A549 (cell line): ENCODE data around the gene SMTNL2. TPM values are rescaled to one million over a fixed set of nuclear protein-coding genes. Genes with fewer than 3 reads are reported as not detected.

Experiments
- ATAC-seq, 2 experiments: fragments of 200-7000 bp in 1 of 2; fragments of >200 bp in 1 of 2; cut with Nextera tagmentation in 1 of 2; cut with Tn5 transposase in 1 of 2; 3 replicates each; pipeline versions ENCODE4 v1.8.0 to v1.9.1; 2018 to 2020; ENCODE audit warnings: mild to moderate bottlenecking in 1 of 2, moderate library complexity in 1 of 2
- CTCF ChIA-PET: fragments of 300-600 bp; sonication (Branson Sonifier 250); formaldehyde crosslinking; extraction: SDS; loops from one replicate; lab custom pipeline; 2021; ENCODE audit warnings: antibody characterized with exemption, inconsistent platforms; lab: Yijun Ruan, JAX
- POLR2A ChIA-PET: fragments of 350-600 bp; formaldehyde crosslinking; extraction: SDS; loops from one replicate; lab custom pipeline; 2021; ENCODE audit warnings: antibody characterized with exemption, inconsistent platforms; lab: Yijun Ruan, JAX
- DNase-seq, 2 experiments: peaks; one replicate each; pipeline versions ENCODE4 v3.0.0 to v3.0.0-alpha.2; 2011 to 2016; ENCODE audit warnings: low read depth in 1 of 2, low spot score in 1 of 2
- FAIRE-seq: peaks from 2 replicates; lab custom pipeline; 2011; peaks lifted over from hg19 to GRCh38; lab: Jason Lieb, UNC
- H3K27ac ChIP-seq, 2 experiments: fragments of >200 bp; sonication (Bioruptor Twin); formaldehyde crosslinking; 3 replicates each; pipeline ENCODE4 v1.5.1; 2016 to 2017
- H3K4me1 ChIP-seq: fragments of >200 bp; sonication (Bioruptor Twin); formaldehyde crosslinking; 3 replicates; pipeline ENCODE4 v1.6.1; 2016
- H3K4me2 ChIP-seq: fragments of >200 bp; sonication (Bioruptor Twin); formaldehyde crosslinking; 3 replicates; pipeline ENCODE4 v1.6.1; 2016
- H3K4me3 ChIP-seq: fragments of >200 bp; sonication (Bioruptor Twin); formaldehyde crosslinking; 3 replicates; pipeline ENCODE4 v1.5.1; 2016
- H3K9me3 ChIP-seq: fragments of >200 bp; sonication (Bioruptor Twin); formaldehyde crosslinking; 3 replicates; pipeline ENCODE4 v1.6.1; 2016
- CBX2 ChIP-seq: fragments of 200-600 bp; sonication (generic); IDR thresholded peaks from 2 replicates; pipeline ENCODE4 v1.6.1; 2016; ENCODE audit warnings: low read depth, mild to moderate bottlenecking, borderline replicate concordance
- CHD2 ChIP-seq: fragments of 150-350 bp; IDR thresholded peaks from 2 replicates; pipeline ENCODE4 v1.6.1; 2014; ENCODE audit warnings: low read length; ENCODE audit not compliant: partially characterized antibody
- HOXA7 ChIP-seq: fragments of 250-450 bp; sonication (Bioruptor Pico); IDR thresholded peaks from 2 replicates; pipeline ENCODE4 v1.5.0; 2020; ENCODE audit warnings: mild to moderate bottlenecking, moderate library complexity
- HOXB13 ChIP-seq: fragments of 250-450 bp; sonication (Bioruptor Pico); IDR thresholded peaks from 2 replicates; pipeline ENCODE4 v1.5.0; 2020; ENCODE audit warnings: low read depth, mild to moderate bottlenecking, moderate library complexity
- RAD21 ChIP-seq, 2 experiments: fragments of >200 bp in 1 of 2; sonication (Bioruptor Twin) in 1 of 2; formaldehyde crosslinking in 1 of 2; IDR thresholded peaks in 1 of 2; conservative IDR thresholded peaks in 1 of 2; 2 replicates in 1 of 2; 3 replicates in 1 of 2; pipeline ENCODE4 v1.6.1; 2012 to 2018; ENCODE audit warnings: inconsistent platforms in 1 of 2
- WGBS: methylation state at CpG from one replicate; pipeline ENCODE4 v1.1.6; 2017; ENCODE audit errors: missing lambda C conversion rate; 5-methylcytosine and 5-hydroxymethylcytosine counted together
- polyA plus RNA-seq, 4 experiments: library from polyadenylated mRNA; depleted of rRNA in 3 of 4; stranded (reverse); fragments of >200 nt; fragmentation: RNase III in 1 of 4; extraction: RNeasy Plus Mini Kit Qiagen cat#74134 plus additional on column Dnase treatment in 1 of 4; gene quantifications; 2 replicates in 3 of 4; 3 replicates in 1 of 4; pipeline ENCODE4 v1.2.3, GENCODE V29; 2011 to 2017
- TF ChIP-seq, protein P1 (sequence below): fragments of 250-450 bp; sonication (Bioruptor Pico); IDR thresholded peaks from 2 replicates; pipeline ENCODE4 v1.5.0; 2020; ENCODE audit warnings: low read depth, mild to moderate bottlenecking, moderate library complexity
- TF ChIP-seq, protein P2 (sequence below): fragments of 250-450 bp; sonication (Bioruptor Pico); IDR thresholded peaks from 2 replicates; pipeline ENCODE4 v1.5.0; 2021; ENCODE audit warnings: mild to moderate bottlenecking, moderate library complexity, borderline replicate concordance
- TF ChIP-seq, protein P3 (sequence below): fragments of 200-600 bp; sonication (generic); IDR thresholded peaks from 2 replicates; pipeline ENCODE4 v1.6.1; 2016; ENCODE audit warnings: antibody characterized with exemption, mild to moderate bottlenecking, moderate library complexity
- TF ChIP-seq, protein P4 (sequence below): fragments of 450-650 bp; IDR thresholded peaks from 2 replicates; pipeline ENCODE4 v1.6.1; 2014; ENCODE audit warnings: antibody characterized with exemption
- TF ChIP-seq, protein P5 (sequence below): fragments of >200 bp; sonication (Bioruptor Twin); formaldehyde crosslinking; IDR thresholded peaks from 3 replicates; pipeline ENCODE4 v1.5.1; 2016
- TF ChIP-seq, protein P6 (sequence below): fragments of >200 bp; sonication (Bioruptor Twin); formaldehyde crosslinking; IDR thresholded peaks from 3 replicates; pipeline ENCODE4 v1.6.1; 2016

The SMTNL2 gene
- polyA plus RNA-seq, 2 of the 4 experiments (the other 2 are of a cell fraction): 0.05 to 0.06 TPM

DNA sequence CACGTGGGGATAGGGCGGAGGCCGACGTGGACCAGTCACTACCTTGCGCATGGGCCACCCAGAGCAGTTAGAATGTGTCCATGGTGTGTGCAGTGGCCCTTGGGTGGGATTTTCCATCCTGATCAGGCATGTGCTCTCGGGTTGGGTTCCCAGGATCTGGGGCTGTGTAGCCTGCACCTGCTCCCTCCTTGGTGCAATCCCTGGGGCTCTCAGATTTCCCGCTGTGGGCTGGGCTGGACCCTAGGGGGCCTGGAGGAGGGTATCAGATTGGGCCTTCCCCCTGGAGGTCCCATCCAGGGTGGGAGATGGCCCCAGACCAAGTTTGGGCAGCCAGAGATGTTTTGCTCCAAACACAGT, 1.3 kb downstream of the SMTNL2 start (continued):
- TF ChIP-seq CHD2 (no peak), HOXB13 (CRISPR knock-in tag) (no peak)
- TF ChIP-seq, all 56 proteins: peak for 0

DNA sequence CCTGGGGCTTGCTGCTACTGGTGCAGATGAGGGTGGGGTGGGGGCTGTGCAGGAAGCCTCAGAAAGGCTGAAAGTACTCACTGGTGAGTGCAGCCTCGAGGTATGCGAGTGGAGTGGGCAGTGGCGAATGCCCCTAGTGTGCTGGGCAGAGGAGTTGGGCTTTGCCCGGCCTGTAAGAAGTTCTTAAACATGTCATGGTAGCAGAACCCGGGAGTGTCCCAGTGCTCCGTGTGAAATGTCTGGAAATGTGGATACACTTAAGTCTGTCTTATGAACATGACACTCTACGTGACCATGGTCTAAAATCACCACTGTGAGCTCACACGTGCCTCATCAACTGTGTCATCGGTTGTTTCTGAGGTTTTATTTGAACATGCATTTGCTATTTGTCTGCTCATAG, 1.7 kb downstream of the SMTNL2 start:
- H3K27ac ChIP-seq: no peak overlapping the region
- ATAC-seq: no peak
- H3K4me2 ChIP-seq: no peak overlapping the region
- ChIA-PET POLR2A (interaction anchor here (0.7 kb wide), 1 partner anchor 76 kb away, joined by 3 read pairs; no protein-coding TSS in a partner anchor), CTCF (interaction anchor here (1.1 to 18.8 kb wide), 5 partner anchors 11 to 165 kb away, joined by 3 to 186 read pairs (median 13); no protein-coding TSS in a partner anchor)
- H3K4me1 ChIP-seq: peaks cover 7% of the 10 kb centered on the region; the same call in 2 of the 3 replicates
- no peak overlapping the region for H3K4me3 ChIP-seq
- 58% methylated on average over 9 of the region's 9 CpGs for WGBS
- H3K9me3 ChIP-seq: no peaks in the 10 kb centered on the region
- no peak for DNase-seq
- TF ChIP-seq, protein P1, sequence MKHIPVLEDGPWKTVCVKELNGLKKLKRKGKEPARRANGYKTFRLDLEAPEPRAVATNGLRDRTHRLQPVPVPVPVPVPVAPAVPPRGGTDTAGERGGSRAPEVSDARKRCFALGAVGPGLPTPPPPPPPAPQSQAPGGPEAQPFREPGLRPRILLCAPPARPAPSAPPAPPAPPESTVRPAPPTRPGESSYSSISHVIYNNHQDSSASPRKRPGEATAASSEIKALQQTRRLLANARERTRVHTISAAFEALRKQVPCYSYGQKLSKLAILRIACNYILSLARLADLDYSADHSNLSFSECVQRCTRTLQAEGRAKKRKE: no peak
- no peak for TF ChIP-seq RAD21 (conservative IDR thresholded peaks at IDR 0.05 in 1 of 2, IDR thresholded peaks at IDR 0.05 in 1 of 2)
- FAIRE-seq: no peak

DNA sequence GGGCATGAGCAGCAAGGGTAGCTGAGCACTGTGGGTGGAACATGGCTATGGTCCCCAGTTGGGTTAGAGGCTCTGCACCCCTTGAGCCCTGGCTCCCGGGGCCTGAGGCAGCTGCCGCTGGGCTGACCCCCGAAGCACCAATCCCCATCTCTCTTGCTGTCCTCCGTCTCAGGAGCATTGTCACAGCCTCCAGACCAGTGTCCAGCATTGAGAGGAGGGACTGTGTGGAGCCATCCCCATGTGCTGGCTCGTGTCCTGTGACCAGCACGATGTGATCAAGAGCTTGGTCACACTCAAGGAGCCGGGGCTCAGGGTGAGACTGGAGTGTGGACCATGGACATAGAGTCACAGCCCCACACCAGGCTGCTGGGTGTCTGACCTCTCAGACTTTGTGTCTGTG, 2.9 kb downstream of the SMTNL2 start:
- no peaks in the 10 kb centered on the region for H3K9me3 ChIP-seq
- TF ChIP-seq CHD2 (no peak), HOXA7 (CRISPR knock-in tag) (no peak), CBX2 (no peak), HOXB13 (CRISPR knock-in tag) (no peak)
- TF ChIP-seq, protein P2, sequence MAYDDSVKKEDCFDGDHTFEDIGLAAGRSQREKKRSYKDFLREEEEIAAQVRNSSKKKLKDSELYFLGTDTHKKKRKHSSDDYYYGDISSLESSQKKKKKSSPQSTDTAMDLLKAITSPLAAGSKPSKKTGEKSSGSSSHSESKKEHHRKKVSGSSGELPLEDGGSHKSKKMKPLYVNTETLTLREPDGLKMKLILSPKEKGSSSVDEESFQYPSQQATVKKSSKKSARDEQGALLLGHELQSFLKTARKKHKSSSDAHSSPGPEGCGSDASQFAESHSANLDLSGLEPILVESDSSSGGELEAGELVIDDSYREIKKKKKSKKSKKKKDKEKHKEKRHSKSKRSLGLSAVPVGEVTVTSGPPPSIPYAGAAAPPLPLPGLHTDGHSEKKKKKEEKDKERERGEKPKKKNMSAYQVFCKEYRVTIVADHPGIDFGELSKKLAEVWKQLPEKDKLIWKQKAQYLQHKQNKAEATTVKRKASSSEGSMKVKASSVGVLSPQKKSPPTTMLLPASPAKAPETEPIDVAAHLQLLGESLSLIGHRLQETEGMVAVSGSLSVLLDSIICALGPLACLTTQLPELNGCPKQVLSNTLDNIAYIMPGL (CRISPR knock-in tag): no peak
- TF ChIP-seq, protein P3, sequence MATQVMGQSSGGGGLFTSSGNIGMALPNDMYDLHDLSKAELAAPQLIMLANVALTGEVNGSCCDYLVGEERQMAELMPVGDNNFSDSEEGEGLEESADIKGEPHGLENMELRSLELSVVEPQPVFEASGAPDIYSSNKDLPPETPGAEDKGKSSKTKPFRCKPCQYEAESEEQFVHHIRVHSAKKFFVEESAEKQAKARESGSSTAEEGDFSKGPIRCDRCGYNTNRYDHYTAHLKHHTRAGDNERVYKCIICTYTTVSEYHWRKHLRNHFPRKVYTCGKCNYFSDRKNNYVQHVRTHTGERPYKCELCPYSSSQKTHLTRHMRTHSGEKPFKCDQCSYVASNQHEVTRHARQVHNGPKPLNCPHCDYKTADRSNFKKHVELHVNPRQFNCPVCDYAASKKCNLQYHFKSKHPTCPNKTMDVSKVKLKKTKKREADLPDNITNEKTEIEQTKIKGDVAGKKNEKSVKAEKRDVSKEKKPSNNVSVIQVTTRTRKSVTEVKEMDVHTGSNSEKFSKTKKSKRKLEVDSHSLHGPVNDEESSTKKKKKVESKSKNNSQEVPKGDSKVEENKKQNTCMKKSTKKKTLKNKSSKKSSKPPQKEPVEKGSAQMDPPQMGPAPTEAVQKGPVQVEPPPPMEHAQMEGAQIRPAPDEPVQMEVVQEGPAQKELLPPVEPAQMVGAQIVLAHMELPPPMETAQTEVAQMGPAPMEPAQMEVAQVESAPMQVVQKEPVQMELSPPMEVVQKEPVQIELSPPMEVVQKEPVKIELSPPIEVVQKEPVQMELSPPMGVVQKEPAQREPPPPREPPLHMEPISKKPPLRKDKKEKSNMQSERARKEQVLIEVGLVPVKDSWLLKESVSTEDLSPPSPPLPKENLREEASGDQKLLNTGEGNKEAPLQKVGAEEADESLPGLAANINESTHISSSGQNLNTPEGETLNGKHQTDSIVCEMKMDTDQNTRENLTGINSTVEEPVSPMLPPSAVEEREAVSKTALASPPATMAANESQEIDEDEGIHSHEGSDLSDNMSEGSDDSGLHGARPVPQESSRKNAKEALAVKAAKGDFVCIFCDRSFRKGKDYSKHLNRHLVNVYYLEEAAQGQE: no peak
- TF ChIP-seq, protein P4, sequence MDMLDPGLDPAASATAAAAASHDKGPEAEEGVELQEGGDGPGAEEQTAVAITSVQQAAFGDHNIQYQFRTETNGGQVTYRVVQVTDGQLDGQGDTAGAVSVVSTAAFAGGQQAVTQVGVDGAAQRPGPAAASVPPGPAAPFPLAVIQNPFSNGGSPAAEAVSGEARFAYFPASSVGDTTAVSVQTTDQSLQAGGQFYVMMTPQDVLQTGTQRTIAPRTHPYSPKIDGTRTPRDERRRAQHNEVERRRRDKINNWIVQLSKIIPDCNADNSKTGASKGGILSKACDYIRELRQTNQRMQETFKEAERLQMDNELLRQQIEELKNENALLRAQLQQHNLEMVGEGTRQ: no peak
- TF ChIP-seq, protein P5, sequence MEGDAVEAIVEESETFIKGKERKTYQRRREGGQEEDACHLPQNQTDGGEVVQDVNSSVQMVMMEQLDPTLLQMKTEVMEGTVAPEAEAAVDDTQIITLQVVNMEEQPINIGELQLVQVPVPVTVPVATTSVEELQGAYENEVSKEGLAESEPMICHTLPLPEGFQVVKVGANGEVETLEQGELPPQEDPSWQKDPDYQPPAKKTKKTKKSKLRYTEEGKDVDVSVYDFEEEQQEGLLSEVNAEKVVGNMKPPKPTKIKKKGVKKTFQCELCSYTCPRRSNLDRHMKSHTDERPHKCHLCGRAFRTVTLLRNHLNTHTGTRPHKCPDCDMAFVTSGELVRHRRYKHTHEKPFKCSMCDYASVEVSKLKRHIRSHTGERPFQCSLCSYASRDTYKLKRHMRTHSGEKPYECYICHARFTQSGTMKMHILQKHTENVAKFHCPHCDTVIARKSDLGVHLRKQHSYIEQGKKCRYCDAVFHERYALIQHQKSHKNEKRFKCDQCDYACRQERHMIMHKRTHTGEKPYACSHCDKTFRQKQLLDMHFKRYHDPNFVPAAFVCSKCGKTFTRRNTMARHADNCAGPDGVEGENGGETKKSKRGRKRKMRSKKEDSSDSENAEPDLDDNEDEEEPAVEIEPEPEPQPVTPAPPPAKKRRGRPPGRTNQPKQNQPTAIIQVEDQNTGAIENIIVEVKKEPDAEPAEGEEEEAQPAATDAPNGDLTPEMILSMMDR: no peak
- TF ChIP-seq, protein P6, sequence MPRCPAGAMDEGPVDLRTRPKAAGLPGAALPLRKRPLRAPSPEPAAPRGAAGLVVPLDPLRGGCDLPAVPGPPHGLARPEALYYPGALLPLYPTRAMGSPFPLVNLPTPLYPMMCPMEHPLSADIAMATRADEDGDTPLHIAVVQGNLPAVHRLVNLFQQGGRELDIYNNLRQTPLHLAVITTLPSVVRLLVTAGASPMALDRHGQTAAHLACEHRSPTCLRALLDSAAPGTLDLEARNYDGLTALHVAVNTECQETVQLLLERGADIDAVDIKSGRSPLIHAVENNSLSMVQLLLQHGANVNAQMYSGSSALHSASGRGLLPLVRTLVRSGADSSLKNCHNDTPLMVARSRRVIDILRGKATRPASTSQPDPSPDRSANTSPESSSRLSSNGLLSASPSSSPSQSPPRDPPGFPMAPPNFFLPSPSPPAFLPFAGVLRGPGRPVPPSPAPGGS: no peak
- peaks cover 12% of the 10 kb centered on the region; the same call in 2 of the 3 replicates for H3K4me1 ChIP-seq
- H3K4me3 ChIP-seq: no peak overlapping the region
- no peak for ATAC-seq
- H3K27ac ChIP-seq: no peak overlapping the region
- FAIRE-seq: no peak
- no peak for DNase-seq
- POLR2A ChIA-PET: interaction anchor here (1.0 kb wide), 1 partner anchor 32 kb away, joined by 3 read pairs; the partner anchor contains the start of gene MYBBP1A
- 70% methylated on average over 7 of the region's 7 CpGs for WGBS
- CTCF ChIA-PET: interaction anchor here (1.0 to 18.8 kb wide), 12 partner anchors 10 to 673 kb away, joined by 3 to 186 read pairs (median 4); no protein-coding TSS in a partner anchor
- no peak overlapping the region for H3K4me2 ChIP-seq
